Uterus (tissue), 2 donors: Measurements from ENCODE around the gene ELOVL4.

Source experiments
- CTCF ChIP-seq, 4 experiments: fragments of 200-600 bp in 2 of 4; fragments of 450-650 bp in 2 of 4; sonication (generic) in 2 of 4; IDR thresholded peaks; one replicate each; pipeline ENCODE4 v1.5.1; 2016 to 2019; ENCODE audit warnings: antibody characterized with exemption in 4 of 4, mild to moderate bottlenecking in 2 of 4, moderate library complexity in 1 of 4
- POLR2A ChIP-seq, 2 donors: fragments of 450-650 bp; IDR thresholded peaks; one replicate each; pipeline ENCODE4 v1.6.1; 2016; ENCODE audit warnings: antibody characterized with exemption in 2 of 2, mild to moderate bottlenecking in 1 of 2, moderate library complexity in 1 of 2

- TF ChIP-seq CTCF (IDR thresholded peaks at IDR 0.05) = no peak
- no peak for TF ChIP-seq POLR2A (IDR thresholded peaks at IDR 0.05)
These were observed 78.2 kb downstream of the ELOVL4 start for GRCh38 chr6:79869184-79869583.
